Thoracic aorta (tissue), 2 donors: ENCODE data around the gene PHLDA1. TPM values are rescaled to one million over a fixed set of nuclear protein-coding genes. Genes with fewer than 3 reads are reported as not detected.

Experiments
- ATAC-seq: fragments of 150-250 bp; one replicate; pipeline ENCODE4 v1.8.0; 2017; ENCODE audit warnings: low read depth; ENCODE audit not compliant: insufficient number of reproducible peaks, low FRiP score
- DNase-seq: peaks from one replicate; pipeline ENCODE4 v3.0.0-alpha.2; 2020; ENCODE audit warnings: low spot score
- H3K27ac ChIP-seq, 2 donors: fragments of 200-600 bp; sonication (generic); 1 replicate in 1 of 2; 2 replicates in 1 of 2; pipeline ENCODE4 v1.5.1; 2016; ENCODE audit warnings: mild to moderate bottlenecking in 2 of 2, moderate library complexity in 2 of 2
- H3K27me3 ChIP-seq: fragments of 200-600 bp; sonication (generic); replicated peaks from 2 replicates; pipeline ENCODE4 v1.6.0; 2016; ENCODE audit warnings: mild to moderate bottlenecking; ENCODE audit not compliant: insufficient read depth
- H3K36me3 ChIP-seq: fragments of 200-600 bp; sonication (generic); one replicate; pipeline ENCODE4 v1.5.1; 2016
- H3K4me1 ChIP-seq, 2 donors: fragments of 200-600 bp; sonication (generic); 1 replicate in 1 of 2; 2 replicates in 1 of 2; pipeline versions ENCODE4 v1.5.1 to v1.6.0; 2016; ENCODE audit warnings: low read depth in 2 of 2, mild to moderate bottlenecking in 1 of 2; ENCODE audit not compliant: control insufficient read depth in 1 of 2
- H3K4me3 ChIP-seq: fragments of 200-600 bp; sonication (generic); 2 replicates; pipeline ENCODE4 v1.5.1; 2016; ENCODE audit warnings: mild to moderate bottlenecking
- H3K9me3 ChIP-seq: fragments of 200-600 bp; sonication (generic); 2 replicates; pipeline ENCODE4 v1.5.1; 2016
- CTCF ChIP-seq: fragments of 200-600 bp; sonication (generic); IDR thresholded peaks from one replicate; pipeline ENCODE4 v1.5.1; 2019; ENCODE audit warnings: antibody characterized with exemption
- total RNA-seq, 2 donors: library from RNA; depleted of rRNA; stranded (reverse); fragments of >200 nt; gene quantifications; one replicate each; pipeline versions ENCODE4 v1.1.0 to v1.2.3, GENCODE V29; 2016

The PHLDA1 gene
- total RNA-seq, 2 donors from 2014 or later, result 27.3 to 35.3 TPM

GRCh38 chr12:75976913-75977312 lies 54.7 kb downstream of the PHLDA1 start:
- no peaks in the 10 kb centered on the region for H3K9me3 ChIP-seq
- H3K4me3 ChIP-seq, result no peak overlapping the region
- H3K4me1 ChIP-seq, result peaks cover 25 to 52% of the 10 kb centered on the region in 2 donors
- H3K27me3 ChIP-seq, result no peaks in the 10 kb centered on the region
- no peak for TF ChIP-seq CTCF
- ATAC-seq, result no peak
- H3K27ac ChIP-seq, result peak overlapping the region; percentile 64 to 84
- H3K36me3 ChIP-seq, result no peaks in the 10 kb centered on the region
- no peak for DNase-seq

GRCh38 chr12:75976113-75976512 lies 55.5 kb downstream of the PHLDA1 start:
- Histone ChIP-seq H3K9me3 (no peaks in the 10 kb centered on the region), H3K4me3 (no peak overlapping the region), H3K36me3 (no peaks in the 10 kb centered on the region), H3K27ac (peak overlapping the region in 1 of 2 donors; percentile 84), H3K4me1 (peaks cover 18 to 45% of the 10 kb centered on the region in 2 donors), H3K27me3 (no peaks in the 10 kb centered on the region)
- no peak for DNase-seq
- no peak for ATAC-seq
- TF ChIP-seq CTCF, result no peak

- TF ChIP-seq CTCF, result no peak
- Histone ChIP-seq H3K4me3 (no peak overlapping the region), H3K27me3 (no peaks in the 10 kb centered on the region), H3K9me3 (no peaks in the 10 kb centered on the region), H3K4me1 (peaks cover 18 to 42% of the 10 kb centered on the region in 2 donors), H3K27ac (peak overlapping the region in 1 of 2 donors; percentile 84), H3K36me3 (no peaks in the 10 kb centered on the region)
- DNase-seq, result no peak
- ATAC-seq, result no peak
Observed at GRCh38 chr12:75975702-75976101, 55.9 kb downstream of the PHLDA1 start.

Other genes starting within 250 kb of the PHLDA1 start
- 100 to 1,000 TPM; 178 to 316 TPM for gene NAP1L1, start 52.9 kb upstream of the PHLDA1 start, total RNA-seq